Left lung (tissue), 10 donors: ENCODE measurements around the gene MCC. TPM values are rescaled to one million over a fixed set of nuclear protein-coding genes. Genes with fewer than 3 reads are reported as not detected.
A peak's percentile ranks its signal among the peaks of the same experiment; 100 is the strongest.

ENCODE experiments used
- ATAC-seq: fragments of 200-7000 bp; cut with Tn5 transposase; one replicate; pipeline ENCODE4 v1.9.1; 2020; ENCODE audit warnings: moderate library complexity
- DNase-seq, 4 donors: peaks; one replicate each; pipeline ENCODE4 v3.0.0-alpha.2; 2013 to 2020
- H3K27ac ChIP-seq, 2 donors: fragments of 200-600 bp; sonication (generic) in 1 of 2; one replicate each; pipeline versions ENCODE4 v1.5.0 to v1.8.0; 2020 to 2021
- H3K27me3 ChIP-seq, 2 donors: fragments of 200-600 bp; sonication (generic) in 1 of 2; one replicate each; pipeline versions ENCODE4 v1.5.0 to v1.8.0; 2020 to 2021
- H3K36me3 ChIP-seq, 2 donors: fragments of 200-600 bp; sonication (generic) in 1 of 2; one replicate each; pipeline versions ENCODE4 v1.5.0 to v1.8.0; 2020 to 2021
- H3K4me1 ChIP-seq, 2 donors: fragments of 200-600 bp; one replicate each; pipeline ENCODE4 v1.8.0; 2021
- H3K4me3 ChIP-seq, 2 donors: fragments of 200-600 bp; sonication (generic) in 1 of 2; one replicate each; pipeline versions ENCODE4 v1.5.0 to v1.8.0; 2020 to 2021; ENCODE audit warnings: mild to moderate bottlenecking in 1 of 2
- H3K9me3 ChIP-seq, 2 donors: fragments of 200-600 bp; sonication (generic) in 1 of 2; one replicate each; pipeline versions ENCODE4 v1.5.0 to v1.8.0; 2020 to 2021
- intact Hi-C, 2 donors: fragments of 100-400 bp; cut with DNase I; formaldehyde crosslinking; loops; one replicate each; pipeline versions ENCODE4 v1.11.2 to v1.14.2; 2022
- polyA plus RNA-seq, 6 donors: library from polyadenylated mRNA; unstranded; fragments of 120-200 nt; gene quantifications; one replicate each; pipeline ENCODE4 v1.2.1, GENCODE V29; 2013; ENCODE audit not compliant: insufficient read length in 6 of 6
- total RNA-seq, 2 donors: library from RNA; stranded (reverse); fragmentation: NEBNext Ultra II Directional; extraction: Animal tissue kit (Norgen Biotek cat#: 25700); gene quantifications; one replicate each; pipeline ENCODE4 v1.2.1, GENCODE V29; 2021
- TF ChIP-seq, protein P1 (sequence below), 2 donors: fragments of 200-600 bp; sonication (generic) in 1 of 2; IDR thresholded peaks; one replicate each; pipeline versions ENCODE4 v1.5.0 to v1.8.0; 2021; ENCODE audit warnings: antibody characterized with exemption in 2 of 2
- donor health status: DM: no; HTN: yes; CAD: no.
- donor health status: DM: no; HTN: no; CAD: no.

The MCC gene
- total and polyA plus RNA-seq, 8 donors = 12.5 to 18.4 (median 16.1) TPM

DNA sequence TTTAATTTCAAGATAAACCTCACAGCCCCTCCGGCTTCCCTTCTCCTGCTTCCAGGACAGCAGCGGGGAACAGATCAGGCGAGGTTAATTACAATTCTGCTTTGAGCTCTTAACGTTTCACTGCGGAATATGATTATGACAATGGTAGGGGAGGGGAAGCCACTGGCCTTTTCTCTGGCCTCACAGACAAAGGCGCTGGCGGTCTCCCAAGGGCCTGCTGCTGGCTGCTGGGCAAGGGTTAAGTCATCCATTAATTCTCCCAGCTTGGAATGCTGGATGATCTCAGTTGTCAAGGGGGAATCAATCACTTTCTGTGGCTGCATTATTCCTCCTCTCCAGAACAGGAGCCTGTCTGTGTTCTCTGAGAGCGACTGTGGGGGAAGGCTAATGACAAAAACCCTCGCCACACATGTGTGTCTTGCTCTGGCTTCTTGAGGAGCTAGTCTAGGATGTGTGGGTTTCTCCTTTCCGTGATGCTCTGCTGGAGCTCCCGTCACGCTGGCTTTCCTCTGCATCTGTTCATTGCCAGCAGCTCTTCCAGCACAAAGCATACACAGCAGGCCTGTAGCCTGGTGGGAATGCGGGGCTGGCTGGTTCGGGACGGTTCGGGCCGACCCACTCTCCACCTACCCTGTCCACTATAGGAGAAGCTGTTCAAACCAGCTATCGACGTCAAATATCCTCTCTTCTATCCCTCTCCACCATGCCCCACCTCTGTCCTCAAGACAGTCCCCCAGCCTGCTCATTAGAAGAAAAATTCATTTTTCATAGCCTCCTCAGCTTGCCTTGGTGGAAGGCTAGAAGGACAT lies 428.8 kb downstream of the MCC start:
- H3K27ac ChIP-seq = no peak overlapping the region
- peaks cover 0 to 5% of the 10 kb centered on the region in 2 donors for H3K4me1 ChIP-seq
- no peaks in the 10 kb centered on the region for H3K9me3 ChIP-seq
- no peaks in the 10 kb centered on the region for H3K27me3 ChIP-seq
- peaks cover 0 to 9% of the 10 kb centered on the region in 2 donors for H3K36me3 ChIP-seq
- DNase-seq (peak in 1 of 4 donors; percentile 28), ATAC-seq (peak; percentile 24)
- no peak overlapping the region for H3K4me3 ChIP-seq
- intact Hi-C loops = no loop called here
- TF ChIP-seq, protein P1, sequence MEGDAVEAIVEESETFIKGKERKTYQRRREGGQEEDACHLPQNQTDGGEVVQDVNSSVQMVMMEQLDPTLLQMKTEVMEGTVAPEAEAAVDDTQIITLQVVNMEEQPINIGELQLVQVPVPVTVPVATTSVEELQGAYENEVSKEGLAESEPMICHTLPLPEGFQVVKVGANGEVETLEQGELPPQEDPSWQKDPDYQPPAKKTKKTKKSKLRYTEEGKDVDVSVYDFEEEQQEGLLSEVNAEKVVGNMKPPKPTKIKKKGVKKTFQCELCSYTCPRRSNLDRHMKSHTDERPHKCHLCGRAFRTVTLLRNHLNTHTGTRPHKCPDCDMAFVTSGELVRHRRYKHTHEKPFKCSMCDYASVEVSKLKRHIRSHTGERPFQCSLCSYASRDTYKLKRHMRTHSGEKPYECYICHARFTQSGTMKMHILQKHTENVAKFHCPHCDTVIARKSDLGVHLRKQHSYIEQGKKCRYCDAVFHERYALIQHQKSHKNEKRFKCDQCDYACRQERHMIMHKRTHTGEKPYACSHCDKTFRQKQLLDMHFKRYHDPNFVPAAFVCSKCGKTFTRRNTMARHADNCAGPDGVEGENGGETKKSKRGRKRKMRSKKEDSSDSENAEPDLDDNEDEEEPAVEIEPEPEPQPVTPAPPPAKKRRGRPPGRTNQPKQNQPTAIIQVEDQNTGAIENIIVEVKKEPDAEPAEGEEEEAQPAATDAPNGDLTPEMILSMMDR (IDR thresholded peaks at IDR 0.05) = no peak

DNA sequence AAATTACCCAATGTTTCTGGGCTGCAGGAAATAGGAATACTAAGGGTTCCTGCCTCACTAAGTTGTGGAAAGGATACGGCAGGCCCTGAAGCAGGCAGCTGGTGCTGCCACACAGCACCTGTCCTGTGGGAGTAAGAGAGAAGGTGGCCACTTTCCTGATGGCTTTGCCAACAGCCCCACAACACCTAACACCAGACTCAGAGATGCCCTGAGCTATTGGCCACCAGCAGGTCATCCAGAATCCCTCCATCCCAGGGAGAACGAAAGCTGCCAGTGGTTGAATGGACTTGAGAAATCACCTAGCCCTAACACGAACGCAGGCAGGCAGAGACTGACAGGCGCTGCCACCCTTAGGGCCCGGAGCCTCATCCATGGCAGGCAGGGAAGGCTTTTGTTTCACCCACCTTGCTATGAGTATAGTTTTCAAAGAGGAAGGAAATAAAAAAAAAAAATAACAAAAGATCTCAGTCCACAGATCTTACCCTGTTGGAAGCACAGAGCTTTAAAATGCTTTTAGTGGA lies 429.5 kb downstream of the MCC start:
- intact Hi-C loops = no loop called here
- TF ChIP-seq, protein P1 (IDR thresholded peaks at IDR 0.05) = no peak
- no peak overlapping the region for H3K27ac ChIP-seq

DNA sequence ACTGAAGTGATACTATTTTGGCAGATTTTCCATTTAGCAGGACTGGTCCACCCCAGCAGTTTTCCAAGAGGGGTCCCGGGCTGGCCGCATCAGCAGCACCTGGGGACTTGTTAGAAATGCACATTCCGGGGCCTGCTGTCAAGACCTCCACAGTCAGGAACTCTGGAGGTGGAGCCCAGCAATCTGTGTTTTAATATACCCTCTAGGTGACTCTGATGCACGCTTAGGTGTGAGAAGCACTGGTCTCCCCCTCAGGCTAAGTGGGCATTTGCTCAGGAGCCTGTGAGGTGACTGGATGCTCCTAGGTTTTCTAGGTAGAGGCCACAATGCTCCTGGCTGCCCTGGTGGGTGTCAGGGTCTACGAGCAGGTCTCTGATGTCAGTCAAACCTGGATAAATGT lies 430.0 kb downstream of the MCC start:
- ATAC-seq (no peak), DNase-seq (no peak)
- H3K27ac ChIP-seq = no peak overlapping the region
- no peaks in the 10 kb centered on the region for H3K27me3 ChIP-seq
- intact Hi-C loops = no loop called here
- peaks cover 0 to 1% of the 10 kb centered on the region in 2 donors for H3K36me3 ChIP-seq
- peaks cover 0 to 5% of the 10 kb centered on the region in 2 donors for H3K4me1 ChIP-seq
- no peaks in the 10 kb centered on the region for H3K9me3 ChIP-seq
- TF ChIP-seq, protein P1 (IDR thresholded peaks at IDR 0.05) = no peak
- no peak overlapping the region for H3K4me3 ChIP-seq

More for the DNA sequence above, 429.5 kb downstream of the MCC start:
- DNase-seq = no peak
- Histone ChIP-seq H3K9me3 (no peaks in the 10 kb centered on the region), H3K4me3 (no peak overlapping the region), H3K4me1 (peaks cover 0 to 5% of the 10 kb centered on the region in 2 donors), H3K27me3 (no peaks in the 10 kb centered on the region), H3K36me3 (peaks cover 0 to 6% of the 10 kb centered on the region in 2 donors)
- no peak for ATAC-seq

GRCh38 chr5:113057557-113057984 lies 430.7 kb downstream of the MCC start:
- Histone ChIP-seq H3K9me3 (no peaks in the 10 kb centered on the region), H3K4me1 (peaks cover 0 to 5% of the 10 kb centered on the region in 2 donors), H3K27ac (no peak overlapping the region), H3K27me3 (no peaks in the 10 kb centered on the region), H3K36me3 (no peaks in the 10 kb centered on the region), H3K4me3 (no peak overlapping the region)
- no peak for DNase-seq
- no peak for ATAC-seq
- intact Hi-C loops = no loop called here
- TF ChIP-seq, protein P1 (IDR thresholded peaks at IDR 0.05) = no peak

- Histone ChIP-seq H3K36me3 (no peaks in the 10 kb centered on the region), H3K27me3 (no peaks in the 10 kb centered on the region), H3K9me3 (no peaks in the 10 kb centered on the region), H3K27ac (no peak overlapping the region), H3K4me3 (no peak overlapping the region), H3K4me1 (peaks cover 1 to 5% of the 10 kb centered on the region in 2 donors)
- DNase-seq = no peak
- intact Hi-C loops = no loop called here
- TF ChIP-seq, protein P1 (IDR thresholded peaks at IDR 0.05) = no peak
- ATAC-seq = no peak
These were observed 431.3 kb downstream of the MCC start for GRCh38 chr5:113056988-113057387.
